SK-N-MC (cell line): ENCODE measurements around the gene DNAJB11.

Experiments
- EZH2 ChIP-seq: fragments of 200-600 bp; sonication (generic); IDR thresholded peaks from one replicate; pipeline ENCODE4 v1.6.1; 2017; ENCODE audit warnings: antibody characterized with exemption
- POLR2AphosphoS5 ChIP-seq: IDR thresholded peaks from 2 replicates; pipeline ENCODE4 v1.6.1; 2012; ENCODE audit warnings: mild to moderate bottlenecking, low read depth, low read length, borderline replicate concordance

GRCh38 chr3:186583831-186584230 is 13.3 kb downstream of the DNAJB11 start:
- no peak for TF ChIP-seq EZH2
- no peak for TF ChIP-seq POLR2AphosphoS5
